HepG2 (cell line): ENCODE measurements around the gene EMC10. TPM values are rescaled to one million over a fixed set of nuclear protein-coding genes. Genes with fewer than 3 reads are reported as not detected.
A peak's percentile ranks its signal among the peaks of the same experiment; 100 is the strongest.

ENCODE experiments used
- SALL1 ChIP-seq: sonication (generic); formaldehyde crosslinking; IDR thresholded peaks from 2 replicates; pipeline ENCODE4 v1.8.0; 2022; ENCODE audit warnings: mild to moderate bottlenecking, missing genetic modification reagents
- ZBTB7A ChIP-seq: sonication (generic); formaldehyde crosslinking; IDR thresholded peaks from 2 replicates; pipeline ENCODE4 v1.8.0; 2022; ENCODE audit warnings: mild to moderate bottlenecking, missing genetic modification reagents
- ZNF263 ChIP-seq: sonication (generic); formaldehyde crosslinking; IDR thresholded peaks from 2 replicates; pipeline ENCODE4 v1.4.0; 2020; ENCODE audit warnings: missing genetic modification reagents
- ZNF44 ChIP-seq: sonication (generic); formaldehyde crosslinking; IDR thresholded peaks from 2 replicates; pipeline ENCODE4 v1.5.1; 2020; ENCODE audit warnings: mild to moderate bottlenecking, missing genetic modification reagents
- ZNF768 ChIP-seq: sonication (generic); formaldehyde crosslinking; IDR thresholded peaks from 2 replicates; pipeline ENCODE4 v1.4.0; 2020; ENCODE audit warnings: missing genetic modification reagents
- ZNF777 ChIP-seq: sonication (generic); formaldehyde crosslinking; IDR thresholded peaks from 2 replicates; pipeline ENCODE4 v1.4.0; 2020; ENCODE audit warnings: missing genetic modification reagents
- polyA plus RNA-seq, 8 experiments: library from polyadenylated mRNA; depleted of rRNA in 3 of 8; stranded (reverse) in 7 of 8; unstranded in 1 of 8; fragments of >200 nt; fragmentation: Illumina TruSeq in 4 of 8; extraction: Trizol in 4 of 8; gene quantifications; 2 replicates each; pipeline versions ENCODE4 v1.2.1 to v1.2.3, GENCODE V29; 2011 to 2016; ENCODE audit warnings: low read depth in 4 of 8, missing spikeins in 1 of 8, mixed read lengths in 1 of 8; ENCODE audit not compliant: insufficient read depth in 1 of 8
- total RNA-seq, 5 experiments: library from RNA; depleted of rRNA; stranded (reverse); fragments of >200 nt; fragmentation: Illumina TruSeq; extraction: Trizol; gene quantifications; 2 replicates each; pipeline ENCODE4 v1.2.3, GENCODE V29; 2016; ENCODE audit warnings: low read depth in 1 of 5
- TF ChIP-seq, protein P1 (sequence below): IDR thresholded peaks from 2 replicates; pipeline ENCODE4 v1.6.1; 2016; ENCODE audit warnings: missing biosample characterization, missing genetic modification reagents, low read depth
- TF ChIP-seq, protein P2 (sequence below): sonication (generic); formaldehyde crosslinking; IDR thresholded peaks from 2 replicates; pipeline ENCODE4 v1.8.1; 2022; ENCODE audit warnings: mild to moderate bottlenecking, missing genetic modification reagents
- TF ChIP-seq, protein P3 (sequence below): sonication (generic); formaldehyde crosslinking; IDR thresholded peaks from 2 replicates; pipeline ENCODE4 v1.5.1; 2020; ENCODE audit warnings: mild to moderate bottlenecking, moderate library complexity, missing genetic modification reagents
- TF ChIP-seq, protein P4 (sequence below): IDR thresholded peaks from 2 replicates; pipeline ENCODE4 v1.6.1; 2016; ENCODE audit warnings: missing compliant biosample characterization, missing genetic modification reagents, borderline replicate concordance
- TF ChIP-seq, protein P5 (sequence below): sonication (generic); formaldehyde crosslinking; IDR thresholded peaks from 2 replicates; pipeline ENCODE4 v1.8.0; 2022; ENCODE audit warnings: missing genetic modification reagents, mild to moderate bottlenecking, moderate library complexity, borderline replicate concordance
- TF ChIP-seq, protein P6 (sequence below): IDR thresholded peaks from 2 replicates; pipeline ENCODE4 v1.6.1; 2016
- TF ChIP-seq, protein P7 (sequence below): sonication (generic); formaldehyde crosslinking; IDR thresholded peaks from 2 replicates; pipeline ENCODE4 v1.4.0; 2020; ENCODE audit warnings: missing genetic modification reagents
- TF ChIP-seq, protein P8 (sequence below): sonication (generic); formaldehyde crosslinking; IDR thresholded peaks from 2 replicates; pipeline ENCODE4 v1.4.0; 2020; ENCODE audit warnings: mild to moderate bottlenecking, low read depth, missing genetic modification reagents

The EMC10 gene
- total and polyA plus RNA-seq, 2 of the 13 experiments (the other 11 are each of a cell fraction or from before 2014, with no cell fraction given) = not detected

DNA sequence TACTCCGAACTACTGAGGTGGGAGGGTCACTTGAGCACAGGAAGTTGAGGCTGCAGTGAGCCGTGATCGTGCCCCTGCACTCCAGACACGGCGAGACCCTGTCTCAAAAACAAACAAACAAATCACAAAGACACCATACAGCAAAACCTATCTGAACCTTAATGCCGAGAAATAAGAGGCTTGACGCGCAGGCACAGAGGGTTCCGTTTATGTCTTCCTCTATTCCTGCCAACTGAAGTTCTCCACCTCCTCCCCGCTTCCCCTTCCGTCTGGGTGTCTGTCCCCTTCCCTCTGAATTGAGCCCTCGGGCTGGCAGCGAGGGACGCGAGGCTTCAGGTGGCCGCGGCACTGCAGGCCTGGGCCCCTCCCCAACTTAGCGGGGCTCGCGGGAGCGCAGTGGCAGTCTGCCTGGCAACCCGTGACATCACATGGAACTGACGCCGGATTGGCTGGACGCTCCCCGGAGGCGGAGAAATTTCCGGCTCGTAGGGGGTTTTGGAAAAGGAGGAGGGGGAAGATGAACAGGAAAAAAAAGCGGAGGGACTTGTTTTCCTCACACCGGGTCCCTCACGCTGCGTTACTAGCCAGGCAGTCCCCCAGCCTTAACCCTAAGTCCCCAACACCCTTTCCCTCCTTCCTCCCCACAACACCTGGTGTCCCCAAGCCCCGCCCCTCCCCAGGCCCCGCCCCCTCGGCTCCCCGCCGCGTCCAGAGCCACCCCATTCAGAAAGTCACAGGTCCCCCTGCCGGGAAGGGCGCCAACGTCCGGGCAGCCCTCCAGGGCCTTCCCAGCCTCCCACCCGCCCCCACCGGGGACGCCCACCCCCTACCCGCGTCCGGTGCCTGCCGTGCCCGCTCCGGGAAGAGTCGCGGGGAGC, 44.7 kb upstream of the EMC10 start (continued):
- TF ChIP-seq ZNF777 (CRISPR knock-in tag) (peak; percentile 44; the same call in 1 of the 2 replicates), SALL1 (CRISPR knock-in tag) (peak; percentile 77), ZBTB7A (CRISPR knock-in tag) (peak; percentile 83; the same call in 1 of the 2 replicates), ZNF768 (CRISPR knock-in tag) (peak; percentile 13; the same call in 1 of the 2 replicates), ZNF44 (CRISPR knock-in tag) (no peak), ZNF263 (CRISPR knock-in tag) (0 out of 2 replicates have a peak, but pooled peaks have one; percentile 17)
- TF ChIP-seq, protein P1, sequence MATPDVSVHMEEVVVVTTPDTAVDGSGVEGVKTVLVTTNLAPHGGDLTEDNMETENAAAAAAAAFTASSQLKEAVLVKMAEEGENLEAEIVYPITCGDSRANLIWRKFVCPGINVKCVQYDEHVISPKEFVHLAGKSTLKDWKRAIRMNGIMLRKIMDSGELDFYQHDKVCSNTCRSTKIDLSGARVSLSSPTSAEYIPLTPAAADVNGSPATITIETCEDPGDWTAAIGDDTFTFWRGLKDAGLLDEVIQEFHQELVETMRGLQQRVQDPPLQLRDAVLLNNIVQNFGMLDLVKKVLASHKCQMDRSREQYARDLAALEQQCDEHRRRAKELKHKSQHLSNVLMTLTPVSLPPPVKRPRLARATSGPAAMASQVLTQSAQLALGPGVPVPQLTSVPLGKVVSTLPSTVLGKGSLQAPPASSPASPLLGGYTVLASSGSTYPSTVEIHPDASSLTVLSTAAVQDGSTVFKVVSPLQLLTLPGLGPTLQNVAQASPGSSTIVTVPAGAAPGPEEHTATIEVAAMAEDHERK (CRISPR knock-in tag) = no peak
- TF ChIP-seq, protein P2, sequence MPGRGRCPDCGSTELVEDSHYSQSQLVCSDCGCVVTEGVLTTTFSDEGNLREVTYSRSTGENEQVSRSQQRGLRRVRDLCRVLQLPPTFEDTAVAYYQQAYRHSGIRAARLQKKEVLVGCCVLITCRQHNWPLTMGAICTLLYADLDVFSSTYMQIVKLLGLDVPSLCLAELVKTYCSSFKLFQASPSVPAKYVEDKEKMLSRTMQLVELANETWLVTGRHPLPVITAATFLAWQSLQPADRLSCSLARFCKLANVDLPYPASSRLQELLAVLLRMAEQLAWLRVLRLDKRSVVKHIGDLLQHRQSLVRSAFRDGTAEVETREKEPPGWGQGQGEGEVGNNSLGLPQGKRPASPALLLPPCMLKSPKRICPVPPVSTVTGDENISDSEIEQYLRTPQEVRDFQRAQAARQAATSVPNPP (CRISPR knock-in tag) = no peak
- TF ChIP-seq, protein P3, sequence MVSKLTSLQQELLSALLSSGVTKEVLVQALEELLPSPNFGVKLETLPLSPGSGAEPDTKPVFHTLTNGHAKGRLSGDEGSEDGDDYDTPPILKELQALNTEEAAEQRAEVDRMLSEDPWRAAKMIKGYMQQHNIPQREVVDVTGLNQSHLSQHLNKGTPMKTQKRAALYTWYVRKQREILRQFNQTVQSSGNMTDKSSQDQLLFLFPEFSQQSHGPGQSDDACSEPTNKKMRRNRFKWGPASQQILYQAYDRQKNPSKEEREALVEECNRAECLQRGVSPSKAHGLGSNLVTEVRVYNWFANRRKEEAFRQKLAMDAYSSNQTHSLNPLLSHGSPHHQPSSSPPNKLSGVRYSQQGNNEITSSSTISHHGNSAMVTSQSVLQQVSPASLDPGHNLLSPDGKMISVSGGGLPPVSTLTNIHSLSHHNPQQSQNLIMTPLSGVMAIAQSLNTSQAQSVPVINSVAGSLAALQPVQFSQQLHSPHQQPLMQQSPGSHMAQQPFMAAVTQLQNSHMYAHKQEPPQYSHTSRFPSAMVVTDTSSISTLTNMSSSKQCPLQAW (CRISPR knock-in tag) = peak; percentile 67; the same call in 1 of the 2 replicates
- TF ChIP-seq, protein P4, sequence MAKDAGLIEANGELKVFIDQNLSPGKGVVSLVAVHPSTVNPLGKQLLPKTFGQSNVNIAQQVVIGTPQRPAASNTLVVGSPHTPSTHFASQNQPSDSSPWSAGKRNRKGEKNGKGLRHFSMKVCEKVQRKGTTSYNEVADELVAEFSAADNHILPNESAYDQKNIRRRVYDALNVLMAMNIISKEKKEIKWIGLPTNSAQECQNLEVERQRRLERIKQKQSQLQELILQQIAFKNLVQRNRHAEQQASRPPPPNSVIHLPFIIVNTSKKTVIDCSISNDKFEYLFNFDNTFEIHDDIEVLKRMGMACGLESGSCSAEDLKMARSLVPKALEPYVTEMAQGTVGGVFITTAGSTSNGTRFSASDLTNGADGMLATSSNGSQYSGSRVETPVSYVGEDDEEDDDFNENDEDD (CRISPR knock-in tag) = peak; percentile 61; the same call in 1 of the 2 replicates
- TF ChIP-seq, protein P5, sequence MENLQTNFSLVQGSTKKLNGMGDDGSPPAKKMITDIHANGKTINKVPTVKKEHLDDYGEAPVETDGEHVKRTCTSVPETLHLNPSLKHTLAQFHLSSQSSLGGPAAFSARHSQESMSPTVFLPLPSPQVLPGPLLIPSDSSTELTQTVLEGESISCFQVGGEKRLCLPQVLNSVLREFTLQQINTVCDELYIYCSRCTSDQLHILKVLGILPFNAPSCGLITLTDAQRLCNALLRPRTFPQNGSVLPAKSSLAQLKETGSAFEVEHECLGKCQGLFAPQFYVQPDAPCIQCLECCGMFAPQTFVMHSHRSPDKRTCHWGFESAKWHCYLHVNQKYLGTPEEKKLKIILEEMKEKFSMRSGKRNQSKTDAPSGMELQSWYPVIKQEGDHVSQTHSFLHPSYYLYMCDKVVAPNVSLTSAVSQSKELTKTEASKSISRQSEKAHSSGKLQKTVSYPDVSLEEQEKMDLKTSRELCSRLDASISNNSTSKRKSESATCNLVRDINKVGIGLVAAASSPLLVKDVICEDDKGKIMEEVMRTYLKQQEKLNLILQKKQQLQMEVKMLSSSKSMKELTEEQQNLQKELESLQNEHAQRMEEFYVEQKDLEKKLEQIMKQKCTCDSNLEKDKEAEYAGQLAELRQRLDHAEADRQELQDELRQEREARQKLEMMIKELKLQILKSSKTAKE (CRISPR knock-in tag) = no peak
- TF ChIP-seq, protein P6, sequence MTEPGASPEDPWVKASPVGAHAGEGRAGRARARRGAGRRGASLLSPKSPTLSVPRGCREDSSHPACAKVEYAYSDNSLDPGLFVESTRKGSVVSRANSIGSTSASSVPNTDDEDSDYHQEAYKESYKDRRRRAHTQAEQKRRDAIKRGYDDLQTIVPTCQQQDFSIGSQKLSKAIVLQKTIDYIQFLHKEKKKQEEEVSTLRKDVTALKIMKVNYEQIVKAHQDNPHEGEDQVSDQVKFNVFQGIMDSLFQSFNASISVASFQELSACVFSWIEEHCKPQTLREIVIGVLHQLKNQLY (CRISPR knock-in tag) = no peak
- TF ChIP-seq, protein P7, sequence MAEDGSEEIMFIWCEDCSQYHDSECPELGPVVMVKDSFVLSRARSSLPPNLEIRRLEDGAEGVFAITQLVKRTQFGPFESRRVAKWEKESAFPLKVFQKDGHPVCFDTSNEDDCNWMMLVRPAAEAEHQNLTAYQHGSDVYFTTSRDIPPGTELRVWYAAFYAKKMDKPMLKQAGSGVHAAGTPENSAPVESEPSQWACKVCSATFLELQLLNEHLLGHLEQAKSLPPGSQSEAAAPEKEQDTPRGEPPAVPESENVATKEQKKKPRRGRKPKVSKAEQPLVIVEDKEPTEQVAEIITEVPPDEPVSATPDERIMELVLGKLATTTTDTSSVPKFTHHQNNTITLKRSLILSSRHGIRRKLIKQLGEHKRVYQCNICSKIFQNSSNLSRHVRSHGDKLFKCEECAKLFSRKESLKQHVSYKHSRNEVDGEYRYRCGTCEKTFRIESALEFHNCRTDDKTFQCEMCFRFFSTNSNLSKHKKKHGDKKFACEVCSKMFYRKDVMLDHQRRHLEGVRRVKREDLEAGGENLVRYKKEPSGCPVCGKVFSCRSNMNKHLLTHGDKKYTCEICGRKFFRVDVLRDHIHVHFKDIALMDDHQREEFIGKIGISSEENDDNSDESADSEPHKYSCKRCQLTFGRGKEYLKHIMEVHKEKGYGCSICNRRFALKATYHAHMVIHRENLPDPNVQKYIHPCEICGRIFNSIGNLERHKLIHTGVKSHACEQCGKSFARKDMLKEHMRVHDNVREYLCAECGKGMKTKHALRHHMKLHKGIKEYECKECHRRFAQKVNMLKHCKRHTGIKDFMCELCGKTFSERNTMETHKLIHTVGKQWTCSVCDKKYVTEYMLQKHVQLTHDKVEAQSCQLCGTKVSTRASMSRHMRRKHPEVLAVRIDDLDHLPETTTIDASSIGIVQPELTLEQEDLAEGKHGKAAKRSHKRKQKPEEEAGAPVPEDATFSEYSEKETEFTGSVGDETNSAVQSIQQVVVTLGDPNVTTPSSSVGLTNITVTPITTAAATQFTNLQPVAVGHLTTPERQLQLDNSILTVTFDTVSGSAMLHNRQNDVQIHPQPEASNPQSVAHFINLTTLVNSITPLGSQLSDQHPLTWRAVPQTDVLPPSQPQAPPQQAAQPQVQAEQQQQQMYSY = no peak
- TF ChIP-seq, protein P8, sequence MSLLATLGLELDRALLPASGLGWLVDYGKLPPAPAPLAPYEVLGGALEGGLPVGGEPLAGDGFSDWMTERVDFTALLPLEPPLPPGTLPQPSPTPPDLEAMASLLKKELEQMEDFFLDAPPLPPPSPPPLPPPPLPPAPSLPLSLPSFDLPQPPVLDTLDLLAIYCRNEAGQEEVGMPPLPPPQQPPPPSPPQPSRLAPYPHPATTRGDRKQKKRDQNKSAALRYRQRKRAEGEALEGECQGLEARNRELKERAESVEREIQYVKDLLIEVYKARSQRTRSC (CRISPR knock-in tag) = no peak
